B cell (primary cell): Measurements from ENCODE around the gene MMRN1. TPM values are rescaled to one million over a fixed set of nuclear protein-coding genes. Genes with fewer than 3 reads are reported as not detected.

ENCODE experiments used
- ATAC-seq: fragments of 200-7000 bp; cut with Tn5 transposase; one replicate; pipeline ENCODE4 v1.10.0; 2021; ENCODE audit warnings: low read depth, mild to moderate bottlenecking, moderate number of reproducible peaks, moderate library complexity
- CTCF ChIA-PET: fragments of 350-600 bp; sonication (Branson Sonifier 250); formaldehyde crosslinking; loops from one replicate; lab custom pipeline; 2021; ENCODE audit warnings: antibody characterized with exemption, inconsistent platforms; lab: Charles Lee
- POLR2A ChIA-PET: fragments of 350-600 bp; sonication (Branson Sonifier 250); formaldehyde crosslinking; loops from one replicate; lab custom pipeline; 2021; ENCODE audit warnings: antibody characterized with exemption; lab: Charles Lee
- DNase-seq: peaks from one replicate; pipeline ENCODE4 v3.0.0; 2013
- H2AFZ ChIP-seq: 2 replicates; pipeline ENCODE4 v1.6.1; 2012; ENCODE audit warnings: mild to moderate bottlenecking, low read depth, low read length; ENCODE audit not compliant: insufficient read depth, poor library complexity, severe bottlenecking
- H3K27ac ChIP-seq, 2 donors: 1 replicate in 1 of 2; 2 replicates in 1 of 2; pipeline ENCODE4 v1.5.1; 2012 to 2013; ENCODE audit warnings: low read length in 2 of 2, mild to moderate bottlenecking in 2 of 2, moderate library complexity in 1 of 2
- H3K27me3 ChIP-seq, 4 experiments: fragments of 200-600 bp in 1 of 4; sonication (generic) in 1 of 4; replicated peaks in 1 of 4; 1 replicate in 2 of 4; 2 replicates in 2 of 4; pipeline versions ENCODE4 v1.6.1 to v1.7.0; 2013 to 2016; ENCODE audit warnings: low read length in 3 of 4, mild to moderate bottlenecking in 2 of 4, mixed read lengths in 1 of 4, moderate library complexity in 1 of 4; ENCODE audit not compliant: insufficient read depth in 4 of 4, control insufficient read depth in 3 of 4; ENCODE audit errors: control extremely low read depth in 1 of 4
- H3K36me3 ChIP-seq, 2 experiments: replicated peaks in 1 of 2; 1 replicate in 1 of 2; 2 replicates in 1 of 2; pipeline versions ENCODE4 v1.6.1 to v1.7.1; 2013; ENCODE audit warnings: low read length in 1 of 2; ENCODE audit not compliant: insufficient read depth in 2 of 2, control insufficient read depth in 1 of 2; ENCODE audit errors: control extremely low read depth in 1 of 2, extremely low read depth in 1 of 2
- H3K4me1 ChIP-seq, 2 donors: fragments of 200-600 bp in 1 of 2; sonication (generic) in 1 of 2; 1 replicate in 1 of 2; 2 replicates in 1 of 2; pipeline versions ENCODE4 v1.5.1 to v1.6.1; 2013 to 2017; ENCODE audit warnings: low read length in 2 of 2; ENCODE audit not compliant: control insufficient read depth in 2 of 2, insufficient read depth in 2 of 2
- H3K4me2 ChIP-seq: replicated peaks from 2 replicates; pipeline ENCODE3; 2012; ENCODE audit warnings: mild to moderate bottlenecking, low read depth, low read length; ENCODE audit not compliant: poor library complexity, severe bottlenecking
- H3K4me3 ChIP-seq, 5 experiments: fragments of 200-600 bp in 1 of 5; sonication (generic) in 1 of 5; 1 replicate in 3 of 5; 2 replicates in 2 of 5; pipeline versions ENCODE4 v1.5.1 to v1.7.0; 2011 to 2016; ENCODE audit warnings: low read length in 4 of 5, mild to moderate bottlenecking in 4 of 5, low read depth in 2 of 5, control low read depth in 1 of 5, moderate library complexity in 1 of 5; ENCODE audit not compliant: insufficient read depth in 1 of 5; ENCODE audit errors: control extremely low read depth in 1 of 5, extremely low read depth in 1 of 5
- H3K79me2 ChIP-seq: fragments of 200-600 bp; sonication (generic); one replicate; pipeline ENCODE4 v1.6.0; 2016; ENCODE audit warnings: low read length; ENCODE audit not compliant: control insufficient read depth, insufficient read depth
- H3K9ac ChIP-seq: fragments of 200-600 bp; sonication (generic); 2 replicates; pipeline ENCODE4 v1.6.1; 2017; ENCODE audit warnings: mild to moderate bottlenecking, low read length, moderate library complexity
- H3K9me3 ChIP-seq, 3 donors: one replicate each; pipeline versions ENCODE4 v1.6.1 to v1.7.1; 2013; ENCODE audit warnings: low read length in 2 of 3; ENCODE audit not compliant: control insufficient read depth in 2 of 3, insufficient read depth in 1 of 3; ENCODE audit errors: control extremely low read depth in 1 of 3
- H4K20me1 ChIP-seq: 2 replicates; pipeline ENCODE4 v1.6.0; 2012; ENCODE audit warnings: mild to moderate bottlenecking, low read length; ENCODE audit not compliant: insufficient read depth, control insufficient read depth, poor library complexity, severe bottlenecking
- H3K27ac Mint-ChIP-seq: one replicate; pipeline ENCODE4 v1.8.0; 2021; ENCODE audit warnings: mixed read lengths
- H3K27me3 Mint-ChIP-seq: one replicate; pipeline ENCODE4 v1.8.0; 2021; ENCODE audit warnings: mixed read lengths
- H3K4me1 Mint-ChIP-seq: one replicate; pipeline ENCODE4 v1.8.0; 2021; ENCODE audit warnings: mixed read lengths
- H3K4me3 Mint-ChIP-seq: one replicate; pipeline ENCODE4 v1.8.0; 2021; ENCODE audit warnings: mixed read lengths
- H3K9me3 Mint-ChIP-seq: one replicate; pipeline ENCODE4 v1.8.0; 2022; ENCODE audit warnings: mixed read lengths; ENCODE audit not compliant: insufficient read depth
- EZH2 ChIP-seq: IDR thresholded peaks from 2 replicates; pipeline ENCODE4 v1.6.1; 2012; ENCODE audit warnings: borderline replicate concordance, low read depth, mild to moderate bottlenecking, moderate library complexity, low read length; ENCODE audit not compliant: insufficient read depth, poor library complexity, severe bottlenecking
- WGBS: methylation state at CpG from one replicate; pipeline ENCODE4 v1.1.5; 2013; ENCODE audit warnings: missing lambda C conversion rate; ENCODE audit not compliant: insufficient coverage; 5-methylcytosine and 5-hydroxymethylcytosine counted together
- intact Hi-C: fragments of 100-400 bp; cut with micrococcal nuclease; formaldehyde crosslinking; loops from one replicate; pipeline ENCODE4 v1.10.0; 2022
- polyA plus RNA-seq: library from polyadenylated mRNA; depleted of rRNA; stranded (reverse); fragments of >200 nt; gene quantifications from 2 replicates; pipeline ENCODE4 v1.2.3, GENCODE V29; 2012
- total RNA-seq, 2 donors: library from RNA; stranded (reverse); fragments of 120-200 nt in 1 of 2; gene quantifications; 1 replicate in 1 of 2; 2 replicates in 1 of 2; pipeline versions ENCODE4 v1.2.3 to v1.2.4, GENCODE V29; 2013 to 2022
- TF ChIP-seq, protein P1 (sequence below): fragments of 200-600 bp; IDR thresholded peaks from one replicate; pipeline ENCODE4 v1.8.0; 2022; ENCODE audit warnings: antibody characterized with exemption, mild to moderate bottlenecking

Gene MMRN1
- total and polyA plus RNA-seq, 2 donors (not counting 1 experiment from before 2014, with no cell fraction given) = 0.33 to 0.49 TPM

DNA sequence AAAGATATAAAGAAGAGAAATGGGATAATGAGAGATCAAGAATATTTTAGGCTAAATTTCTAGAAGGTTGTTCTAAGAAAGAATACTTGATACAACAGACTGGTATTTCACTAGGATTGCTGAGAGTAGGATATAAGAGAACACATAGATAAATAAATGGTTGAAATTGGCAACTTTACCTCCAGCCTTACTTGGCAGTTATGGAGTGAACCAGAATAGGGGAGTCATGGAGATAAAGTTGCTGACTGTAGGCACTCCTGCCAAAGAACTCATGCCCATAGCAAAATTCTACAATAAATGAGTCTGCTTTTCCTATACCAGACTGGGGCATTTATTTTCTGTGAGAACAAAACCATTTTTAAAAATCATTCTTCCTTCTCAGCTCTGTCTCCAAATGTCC, 26.4 kb upstream of the MMRN1 start:
- Histone ChIP-seq H3K27ac (no peak overlapping the region), H3K27me3 (peaks cover 0 to 3% (median 0%) of the 10 kb centered on the region in 4 experiments), H3K36me3 (no peaks in the 10 kb centered on the region), H4K20me1 (no peaks in the 10 kb centered on the region), H3K9ac (no peak overlapping the region), H3K4me1 (no peaks in the 10 kb centered on the region), H2AFZ (no peak overlapping the region), H3K4me2 (no peak overlapping the region), H3K79me2 (no peaks in the 10 kb centered on the region), H3K9me3 (no peaks in the 10 kb centered on the region), H3K4me3 (no peak overlapping the region)
- no peaks in the 10 kb centered on the region for H3K27me3 Mint-ChIP-seq
- no peaks in the 10 kb centered on the region for H3K4me1 Mint-ChIP-seq
- POLR2A ChIA-PET = no interaction called here
- DNase-seq = no peak
- H3K27ac Mint-ChIP-seq = no peak overlapping the region
- TF ChIP-seq, protein P1, sequence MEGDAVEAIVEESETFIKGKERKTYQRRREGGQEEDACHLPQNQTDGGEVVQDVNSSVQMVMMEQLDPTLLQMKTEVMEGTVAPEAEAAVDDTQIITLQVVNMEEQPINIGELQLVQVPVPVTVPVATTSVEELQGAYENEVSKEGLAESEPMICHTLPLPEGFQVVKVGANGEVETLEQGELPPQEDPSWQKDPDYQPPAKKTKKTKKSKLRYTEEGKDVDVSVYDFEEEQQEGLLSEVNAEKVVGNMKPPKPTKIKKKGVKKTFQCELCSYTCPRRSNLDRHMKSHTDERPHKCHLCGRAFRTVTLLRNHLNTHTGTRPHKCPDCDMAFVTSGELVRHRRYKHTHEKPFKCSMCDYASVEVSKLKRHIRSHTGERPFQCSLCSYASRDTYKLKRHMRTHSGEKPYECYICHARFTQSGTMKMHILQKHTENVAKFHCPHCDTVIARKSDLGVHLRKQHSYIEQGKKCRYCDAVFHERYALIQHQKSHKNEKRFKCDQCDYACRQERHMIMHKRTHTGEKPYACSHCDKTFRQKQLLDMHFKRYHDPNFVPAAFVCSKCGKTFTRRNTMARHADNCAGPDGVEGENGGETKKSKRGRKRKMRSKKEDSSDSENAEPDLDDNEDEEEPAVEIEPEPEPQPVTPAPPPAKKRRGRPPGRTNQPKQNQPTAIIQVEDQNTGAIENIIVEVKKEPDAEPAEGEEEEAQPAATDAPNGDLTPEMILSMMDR = no peak
- TF ChIP-seq EZH2 = no peak
- CTCF ChIA-PET = no interaction called here
- intact Hi-C loops = no loop called here
- H3K4me3 Mint-ChIP-seq = no peak overlapping the region
- no peaks in the 10 kb centered on the region for H3K9me3 Mint-ChIP-seq
- ATAC-seq = no peak

DNA sequence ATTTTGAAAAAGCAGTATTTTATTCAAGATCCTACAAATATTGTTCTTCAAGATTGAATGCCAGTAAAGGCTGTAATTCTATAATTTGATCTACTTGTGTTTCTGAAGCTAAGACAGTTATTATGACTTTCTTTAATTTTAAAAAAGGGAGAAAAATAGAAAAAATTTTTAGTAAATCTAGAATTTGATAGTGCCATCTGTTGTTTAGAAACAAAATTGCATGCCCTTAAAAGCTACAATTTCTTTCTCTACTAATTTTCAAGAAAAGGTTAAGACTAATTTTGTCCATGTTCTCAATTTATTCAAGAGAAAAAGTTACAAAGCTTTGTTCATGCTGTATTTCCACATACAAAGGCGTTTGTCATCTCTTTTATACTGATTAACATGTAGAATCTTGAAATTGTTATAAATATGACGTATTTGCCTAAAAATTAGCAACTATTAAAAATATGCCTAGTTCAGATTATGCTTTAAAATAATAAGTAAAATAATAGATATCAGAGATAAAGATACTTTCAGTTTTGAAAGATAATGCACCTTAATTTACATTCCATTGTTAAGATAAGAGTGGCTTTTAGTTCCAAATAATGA, 25.6 kb upstream of the MMRN1 start:
- Mint-ChIP-seq H3K27me3 (no peaks in the 10 kb centered on the region), H3K27ac (no peak overlapping the region), H3K4me3 (no peak overlapping the region), H3K9me3 (no peaks in the 10 kb centered on the region), H3K4me1 (no peaks in the 10 kb centered on the region)
- no peaks in the 10 kb centered on the region for H4K20me1 ChIP-seq
- ChIA-PET POLR2A (no interaction called here), CTCF (no interaction called here)
- no peak overlapping the region for H2AFZ ChIP-seq
- intact Hi-C loops = no loop called here
- no peak overlapping the region for H3K4me3 ChIP-seq
- H3K9ac ChIP-seq = no peak overlapping the region
- H3K9me3 ChIP-seq = no peaks in the 10 kb centered on the region
- DNase-seq (no peak), ATAC-seq (no peak)
- H3K27me3 ChIP-seq = no peaks in the 10 kb centered on the region
- no peak overlapping the region for H3K27ac ChIP-seq
- TF ChIP-seq EZH2 = no peak
- TF ChIP-seq, protein P1 = peak; percentile 65
- no peak overlapping the region for H3K4me2 ChIP-seq
- H3K4me1 ChIP-seq = no peaks in the 10 kb centered on the region
- no peaks in the 10 kb centered on the region for H3K79me2 ChIP-seq
- WGBS = no CpG with 5 or more reads among the region's 2 CpGs
- no peaks in the 10 kb centered on the region for H3K36me3 ChIP-seq
